B cell (primary cell): ENCODE measurements around the gene SAMSN1. TPM values are rescaled to one million over a fixed set of nuclear protein-coding genes. Genes with fewer than 3 reads are reported as not detected.
A peak's percentile ranks its signal among the peaks of the same experiment; 100 is the strongest.

Source experiments
- ATAC-seq: fragments of 200-7000 bp; cut with Tn5 transposase; one replicate; pipeline ENCODE4 v1.10.0; 2021; ENCODE audit warnings: low read depth, mild to moderate bottlenecking, moderate number of reproducible peaks, moderate library complexity
- CTCF ChIA-PET: fragments of 350-600 bp; sonication (Branson Sonifier 250); formaldehyde crosslinking; loops from one replicate; lab custom pipeline; 2021; ENCODE audit warnings: antibody characterized with exemption, inconsistent platforms; lab: Charles Lee
- POLR2A ChIA-PET: fragments of 350-600 bp; sonication (Branson Sonifier 250); formaldehyde crosslinking; loops from one replicate; lab custom pipeline; 2021; ENCODE audit warnings: antibody characterized with exemption; lab: Charles Lee
- DNase-seq: peaks from one replicate; pipeline ENCODE4 v3.0.0; 2013
- H2AFZ ChIP-seq: 2 replicates; pipeline ENCODE4 v1.6.1; 2012; ENCODE audit warnings: mild to moderate bottlenecking, low read depth, low read length; ENCODE audit not compliant: insufficient read depth, poor library complexity, severe bottlenecking
- H3K27ac ChIP-seq, 2 donors: 1 replicate in 1 of 2; 2 replicates in 1 of 2; pipeline ENCODE4 v1.5.1; 2012 to 2013; ENCODE audit warnings: low read length in 2 of 2, mild to moderate bottlenecking in 2 of 2, moderate library complexity in 1 of 2
- H3K27me3 ChIP-seq, 4 experiments: fragments of 200-600 bp in 1 of 4; sonication (generic) in 1 of 4; replicated peaks in 1 of 4; 1 replicate in 2 of 4; 2 replicates in 2 of 4; pipeline versions ENCODE4 v1.6.1 to v1.7.0; 2013 to 2016; ENCODE audit warnings: low read length in 3 of 4, mild to moderate bottlenecking in 2 of 4, mixed read lengths in 1 of 4, moderate library complexity in 1 of 4; ENCODE audit not compliant: insufficient read depth in 4 of 4, control insufficient read depth in 3 of 4; ENCODE audit errors: control extremely low read depth in 1 of 4
- H3K36me3 ChIP-seq, 2 experiments: replicated peaks in 1 of 2; 1 replicate in 1 of 2; 2 replicates in 1 of 2; pipeline versions ENCODE4 v1.6.1 to v1.7.1; 2013; ENCODE audit warnings: low read length in 1 of 2; ENCODE audit not compliant: insufficient read depth in 2 of 2, control insufficient read depth in 1 of 2; ENCODE audit errors: control extremely low read depth in 1 of 2, extremely low read depth in 1 of 2
- H3K4me1 ChIP-seq, 2 donors: fragments of 200-600 bp in 1 of 2; sonication (generic) in 1 of 2; 1 replicate in 1 of 2; 2 replicates in 1 of 2; pipeline versions ENCODE4 v1.5.1 to v1.6.1; 2013 to 2017; ENCODE audit warnings: low read length in 2 of 2; ENCODE audit not compliant: control insufficient read depth in 2 of 2, insufficient read depth in 2 of 2
- H3K4me2 ChIP-seq: replicated peaks from 2 replicates; pipeline ENCODE3; 2012; ENCODE audit warnings: mild to moderate bottlenecking, low read depth, low read length; ENCODE audit not compliant: poor library complexity, severe bottlenecking
- H3K4me3 ChIP-seq, 5 experiments: fragments of 200-600 bp in 1 of 5; sonication (generic) in 1 of 5; 1 replicate in 3 of 5; 2 replicates in 2 of 5; pipeline versions ENCODE4 v1.5.1 to v1.7.0; 2011 to 2016; ENCODE audit warnings: low read length in 4 of 5, mild to moderate bottlenecking in 4 of 5, low read depth in 2 of 5, control low read depth in 1 of 5, moderate library complexity in 1 of 5; ENCODE audit not compliant: insufficient read depth in 1 of 5; ENCODE audit errors: control extremely low read depth in 1 of 5, extremely low read depth in 1 of 5
- H3K79me2 ChIP-seq: fragments of 200-600 bp; sonication (generic); one replicate; pipeline ENCODE4 v1.6.0; 2016; ENCODE audit warnings: low read length; ENCODE audit not compliant: control insufficient read depth, insufficient read depth
- H3K9ac ChIP-seq: fragments of 200-600 bp; sonication (generic); 2 replicates; pipeline ENCODE4 v1.6.1; 2017; ENCODE audit warnings: mild to moderate bottlenecking, low read length, moderate library complexity
- H3K9me3 ChIP-seq, 3 donors: one replicate each; pipeline versions ENCODE4 v1.6.1 to v1.7.1; 2013; ENCODE audit warnings: low read length in 2 of 3; ENCODE audit not compliant: control insufficient read depth in 2 of 3, insufficient read depth in 1 of 3; ENCODE audit errors: control extremely low read depth in 1 of 3
- H4K20me1 ChIP-seq: 2 replicates; pipeline ENCODE4 v1.6.0; 2012; ENCODE audit warnings: mild to moderate bottlenecking, low read length; ENCODE audit not compliant: insufficient read depth, control insufficient read depth, poor library complexity, severe bottlenecking
- H3K27ac Mint-ChIP-seq: one replicate; pipeline ENCODE4 v1.8.0; 2021; ENCODE audit warnings: mixed read lengths
- H3K27me3 Mint-ChIP-seq: one replicate; pipeline ENCODE4 v1.8.0; 2021; ENCODE audit warnings: mixed read lengths
- H3K4me1 Mint-ChIP-seq: one replicate; pipeline ENCODE4 v1.8.0; 2021; ENCODE audit warnings: mixed read lengths
- H3K4me3 Mint-ChIP-seq: one replicate; pipeline ENCODE4 v1.8.0; 2021; ENCODE audit warnings: mixed read lengths
- H3K9me3 Mint-ChIP-seq: one replicate; pipeline ENCODE4 v1.8.0; 2022; ENCODE audit warnings: mixed read lengths; ENCODE audit not compliant: insufficient read depth
- CTCF ChIP-seq: fragments of 200-600 bp; IDR thresholded peaks from one replicate; pipeline ENCODE4 v1.8.0; 2022; ENCODE audit warnings: antibody characterized with exemption, mild to moderate bottlenecking
- EZH2 ChIP-seq: IDR thresholded peaks from 2 replicates; pipeline ENCODE4 v1.6.1; 2012; ENCODE audit warnings: borderline replicate concordance, low read depth, mild to moderate bottlenecking, moderate library complexity, low read length; ENCODE audit not compliant: insufficient read depth, poor library complexity, severe bottlenecking
- WGBS: methylation state at CpG from one replicate; pipeline ENCODE4 v1.1.5; 2013; ENCODE audit warnings: missing lambda C conversion rate; ENCODE audit not compliant: insufficient coverage; 5-methylcytosine and 5-hydroxymethylcytosine counted together
- intact Hi-C: fragments of 100-400 bp; cut with micrococcal nuclease; formaldehyde crosslinking; loops from one replicate; pipeline ENCODE4 v1.10.0; 2022
- polyA plus RNA-seq: library from polyadenylated mRNA; depleted of rRNA; stranded (reverse); fragments of >200 nt; gene quantifications from 2 replicates; pipeline ENCODE4 v1.2.3, GENCODE V29; 2012
- total RNA-seq, 2 donors: library from RNA; stranded (reverse); fragments of 120-200 nt in 1 of 2; gene quantifications; 1 replicate in 1 of 2; 2 replicates in 1 of 2; pipeline versions ENCODE4 v1.2.3 to v1.2.4, GENCODE V29; 2013 to 2022

SAMSN1 gene
- total and polyA plus RNA-seq, 2 donors (not counting 1 experiment from before 2014, with no cell fraction given): 8.7 to 53.1 TPM

- no peaks in the 10 kb centered on the region for H3K9me3 ChIP-seq
- WGBS: no CpG with 5 or more reads among the region's 5 CpGs
- H3K27me3 ChIP-seq: no peaks in the 10 kb centered on the region
- no peaks in the 10 kb centered on the region for H3K9me3 Mint-ChIP-seq
- H3K9ac ChIP-seq: peak overlapping the region; percentile 36
- DNase-seq (peak; percentile 58), ATAC-seq (peak; percentile 67)
- H3K79me2 ChIP-seq: peaks cover 63% of the 10 kb centered on the region
- peaks cover 53% of the 10 kb centered on the region for H3K4me1 Mint-ChIP-seq
- H3K27me3 Mint-ChIP-seq: no peaks in the 10 kb centered on the region
- peak overlapping the region in 3 of 5 experiments; percentile 25 to 42 (median 29) for H3K4me3 ChIP-seq
- ChIA-PET CTCF (interaction anchor here (0.9 to 2.6 kb wide), 2 partner anchors 213 to 215 kb away, joined by 3 to 11 read pairs; no protein-coding TSS in a partner anchor), POLR2A (no interaction called here)
- no peaks in the 10 kb centered on the region for H4K20me1 ChIP-seq
- peaks cover 28 to 33% of the 10 kb centered on the region in 2 donors for H3K4me1 ChIP-seq
- TF ChIP-seq EZH2: no peak
- no peak for TF ChIP-seq CTCF
- no peaks in the 10 kb centered on the region for H3K36me3 ChIP-seq
- peak overlapping the region; percentile 83 for H3K4me3 Mint-ChIP-seq
- intact Hi-C loops: loop anchor here (1.0 to 5.0 kb wide), 7 partner anchors 10 to 239 kb away; partner anchors contain the start of gene HSPA13
- H3K27ac Mint-ChIP-seq: peak overlapping the region; percentile 87
- H2AFZ ChIP-seq: peak overlapping the region; percentile 53
- H3K27ac ChIP-seq: peak overlapping the region; percentile 12 to 69
- peak overlapping the region; percentile 65 for H3K4me2 ChIP-seq
Measured at GRCh38 chr21:14523234-14523633, 22.9 kb downstream of the SAMSN1 start.

GRCh38 chr21:14522736-14523135 is 23.4 kb downstream of the SAMSN1 start:
- Mint-ChIP-seq H3K27me3 (no peaks in the 10 kb centered on the region), H3K9me3 (no peaks in the 10 kb centered on the region), H3K4me3 (peak overlapping the region; percentile 83), H3K27ac (no peak overlapping the region), H3K4me1 (peaks cover 55% of the 10 kb centered on the region)
- ATAC-seq (no peak), DNase-seq (no peak)
- no peaks in the 10 kb centered on the region for H3K9me3 ChIP-seq
- intact Hi-C loops: loop anchor here (1.0 to 5.0 kb wide), 7 partner anchors 11 to 240 kb away; partner anchors contain the start of gene HSPA13
- H3K4me3 ChIP-seq: peak overlapping the region in 2 of 5 experiments; percentile 29 to 42
- POLR2A ChIA-PET: no interaction called here
- CTCF ChIA-PET: interaction anchor here (0.9 to 2.6 kb wide), 2 partner anchors 213 to 215 kb away, joined by 3 to 11 read pairs; no protein-coding TSS in a partner anchor
- 60% methylated on average over 1 of the region's 2 CpGs for WGBS
- peak overlapping the region; percentile 36 for H3K9ac ChIP-seq
- peak overlapping the region; percentile 65 for H3K4me2 ChIP-seq
- H4K20me1 ChIP-seq: no peaks in the 10 kb centered on the region
- peaks cover 25 to 30% of the 10 kb centered on the region in 2 donors for H3K4me1 ChIP-seq
- H2AFZ ChIP-seq: peak overlapping the region; percentile 53
- H3K36me3 ChIP-seq: no peaks in the 10 kb centered on the region
- H3K79me2 ChIP-seq: peaks cover 60% of the 10 kb centered on the region
- peak overlapping the region; percentile 12 to 69 for H3K27ac ChIP-seq
- no peaks in the 10 kb centered on the region for H3K27me3 ChIP-seq
- TF ChIP-seq CTCF (no peak), EZH2 (no peak)
